Kidney tubule cell (primary cell): ENCODE results near the gene LRMDA.

Source experiments
- DNase-seq: peaks from one replicate; pipeline ENCODE4 v3.0.0-alpha.2; 2018; ENCODE audit warnings: low spot score

The LRMDA gene

GRCh38 chr10:75425291-75426079 lies 5.9 kb upstream of the LRMDA start:
- DNase-seq, result no peak

- no peak for DNase-seq
Observed at GRCh38 chr10:75426880-75427279, 4.5 kb upstream of the LRMDA start.

GRCh38 chr10:75427951-75428350 lies 3.5 kb upstream of the LRMDA start:
- no peak for DNase-seq

GRCh38 chr10:75428434-75429158 lies 2.8 kb upstream of the LRMDA start:
- peak; percentile 71 for DNase-seq

- no peak for DNase-seq
Observed at GRCh38 chr10:75429159-75429827, 2.1 kb upstream of the LRMDA start.

GRCh38 chr10:75430000-75430763 lies 1.2 kb upstream of the LRMDA start:
- DNase-seq, result no peak

GRCh38 chr10:75432176-75432575 lies 752 bp downstream of the LRMDA start:
- peak; percentile 17 for DNase-seq

GRCh38 chr10:75432763-75433162 lies 1.3 kb downstream of the LRMDA start:
- DNase-seq, result no peak

- DNase-seq, result no peak
Observed at GRCh38 chr10:75433216-75433615, 1.8 kb downstream of the LRMDA start.

GRCh38 chr10:75434291-75434690 lies 2.9 kb downstream of the LRMDA start:
- DNase-seq, result no peak

GRCh38 chr10:75435291-75435690 lies 3.9 kb downstream of the LRMDA start:
- DNase-seq, result no peak

GRCh38 chr10:75436896-75437295 lies 5.5 kb downstream of the LRMDA start:
- no peak for DNase-seq

GRCh38 chr10:75437693-75438092 lies 6.3 kb downstream of the LRMDA start:
- no peak for DNase-seq

GRCh38 chr10:75438275-75438674 lies 6.9 kb downstream of the LRMDA start:
- no peak for DNase-seq

- no peak for DNase-seq
Observed at GRCh38 chr10:75439811-75440210, 8.4 kb downstream of the LRMDA start.

GRCh38 chr10:75440271-75440793 lies 8.9 kb downstream of the LRMDA start:
- DNase-seq, result no peak

- no peak for DNase-seq
Observed at GRCh38 chr10:75441196-75441595, 9.8 kb downstream of the LRMDA start.

- DNase-seq, result no peak
Observed at GRCh38 chr10:75441682-75442081, 10.3 kb downstream of the LRMDA start.

- DNase-seq, result no peak
Observed at GRCh38 chr10:75443362-75443761, 11.9 kb downstream of the LRMDA start.

- DNase-seq, result peak; percentile 33
Observed at GRCh38 chr10:75444781-75445386, 13.5 kb downstream of the LRMDA start.

GRCh38 chr10:75446508-75446907 lies 15.1 kb downstream of the LRMDA start:
- no peak for DNase-seq

- no peak for DNase-seq
Observed at GRCh38 chr10:75448166-75448565, 16.7 kb downstream of the LRMDA start.
